NT2/D1 (cell line): ENCODE results near the gene NKPD1.

Experiments used
- YY1 ChIP-seq: IDR thresholded peaks from 2 replicates; pipeline ENCODE4 v1.6.1; 2011; ENCODE audit not compliant: insufficient read length, insufficient read depth
- ZNF274 ChIP-seq: IDR thresholded peaks from 2 replicates; pipeline ENCODE4 v1.6.1; 2011; ENCODE audit warnings: mild to moderate bottlenecking, low read depth, low read length

DNA sequence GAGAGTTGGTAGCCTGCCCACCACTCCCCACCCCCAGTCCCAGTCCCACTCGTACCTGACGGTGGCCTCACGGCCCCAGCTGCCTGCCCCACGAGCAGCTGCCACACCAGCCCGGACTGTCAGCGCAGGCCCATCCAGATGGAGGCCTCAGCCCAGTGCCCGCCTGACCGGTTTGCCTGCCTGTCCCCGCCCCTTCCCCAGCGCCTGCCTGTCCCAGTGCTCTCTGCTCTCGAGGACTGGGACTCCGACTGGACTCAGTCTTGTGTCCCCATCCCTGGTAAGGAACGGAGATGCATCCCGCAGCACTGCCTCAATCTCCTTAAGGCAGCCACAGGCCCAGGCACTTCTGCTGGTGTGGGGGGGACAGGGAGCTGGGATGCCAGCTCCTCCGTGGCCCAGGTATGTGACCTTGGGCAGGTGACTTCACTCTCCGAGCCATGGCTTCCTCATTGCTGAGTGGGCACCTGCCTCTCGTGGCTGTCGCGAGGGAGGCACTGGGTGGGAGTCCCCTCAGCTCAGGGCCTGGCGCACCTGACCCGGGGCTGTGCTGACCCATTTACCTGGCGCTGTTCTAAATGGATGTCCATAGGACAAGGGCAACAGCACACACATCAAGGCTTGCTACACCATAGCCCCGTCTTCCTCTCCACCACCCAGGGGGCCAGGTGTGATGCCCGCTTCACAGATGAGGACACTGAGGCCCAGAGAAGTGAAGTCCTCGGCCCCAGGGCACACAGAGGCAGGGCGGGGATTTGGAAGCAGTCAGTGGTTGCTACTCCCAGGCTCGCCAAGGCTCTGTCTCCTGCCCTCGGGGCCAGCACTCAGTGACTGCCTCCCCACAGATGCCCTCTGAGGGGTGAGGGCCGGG is at the start of gene NKPD1:
- no peak for TF ChIP-seq YY1
- no peak for TF ChIP-seq ZNF274
